ENCODE data around the gene CELSR1. TPM values are rescaled to one million over a fixed set of nuclear protein-coding genes. Genes with fewer than 3 reads are reported as not detected.

The CELSR1 gene
- total RNA-seq, 2 donors from 2014 or later = 24.2 to 38.2 TPM

- H3K27me3 ChIP-seq (replicated peaks; ENCODE audit: insufficient read depth) = no peaks in the 10 kb centered on the region
- H3K4me3 ChIP-seq = no peak overlapping the region
- no peak for DNase-seq (ENCODE audit: low spot score)
- H3K36me3 ChIP-seq = no peaks in the 10 kb centered on the region
- H3K4me1 ChIP-seq (replicated peaks) = peaks cover 4% of the 10 kb centered on the region
- intact Hi-C loops (cut with DNase I) = no loop called here
- WGBS = 82% methylated on average over 21 of the region's 24 CpGs
- H3K27ac ChIP-seq = no peak overlapping the region
- TF ChIP-seq POLR2AphosphoS5 (IDR thresholded peaks at IDR 0.05) = no peak
- no peak for TF ChIP-seq CTCF (IDR thresholded peaks at IDR 0.05)
- no peak for TF ChIP-seq POLR2A (IDR thresholded peaks at IDR 0.05)
- H3K9me3 ChIP-seq = no peaks in the 10 kb centered on the region
These were observed 120.4 kb downstream of the CELSR1 start for GRCh38 chr22:46416891-46417580.

GRCh38 chr22:46416520-46416871, 120.9 kb downstream of the CELSR1 start:
- no peak for TF ChIP-seq POLR2AphosphoS5 (IDR thresholded peaks at IDR 0.05)
- no peak for TF ChIP-seq CTCF (IDR thresholded peaks at IDR 0.05)
- TF ChIP-seq POLR2A (IDR thresholded peaks at IDR 0.05) = no peak
- intact Hi-C loops (cut with DNase I) = no loop called here
- Histone ChIP-seq H3K27me3 (replicated peaks; ENCODE audit: insufficient read depth) (no peaks in the 10 kb centered on the region), H3K36me3 (no peaks in the 10 kb centered on the region), H3K4me3 (no peak overlapping the region), H3K9me3 (no peaks in the 10 kb centered on the region), H3K27ac (no peak overlapping the region), H3K4me1 (replicated peaks) (peaks cover 4% of the 10 kb centered on the region)
- 94% methylated on average over 12 of the region's 14 CpGs for WGBS
- no peak for DNase-seq (ENCODE audit: low spot score)

GRCh38 chr22:46415776-46416519, 121.5 kb downstream of the CELSR1 start:
- Histone ChIP-seq H3K27me3 (replicated peaks; ENCODE audit: insufficient read depth) (no peaks in the 10 kb centered on the region), H3K27ac (no peak overlapping the region), H3K4me1 (replicated peaks) (peaks cover 4% of the 10 kb centered on the region), H3K9me3 (no peaks in the 10 kb centered on the region), H3K4me3 (no peak overlapping the region), H3K36me3 (no peaks in the 10 kb centered on the region)
- no peak for DNase-seq (ENCODE audit: low spot score)
- 82% methylated on average over 30 of the region's 30 CpGs for WGBS
- intact Hi-C loops (cut with DNase I) = no loop called here
- TF ChIP-seq POLR2AphosphoS5 (IDR thresholded peaks at IDR 0.05) (no peak), POLR2A (IDR thresholded peaks at IDR 0.05) (no peak), CTCF (IDR thresholded peaks at IDR 0.05) (no peak)

- Histone ChIP-seq H3K27me3 (replicated peaks; ENCODE audit: insufficient read depth) (no peaks in the 10 kb centered on the region), H3K4me1 (replicated peaks) (peaks cover 4% of the 10 kb centered on the region), H3K9me3 (no peaks in the 10 kb centered on the region), H3K27ac (no peak overlapping the region), H3K4me3 (no peak overlapping the region), H3K36me3 (no peaks in the 10 kb centered on the region)
- WGBS = 93% methylated on average over 19 of the region's 19 CpGs
- TF ChIP-seq POLR2A (IDR thresholded peaks at IDR 0.05) (no peak), POLR2AphosphoS5 (IDR thresholded peaks at IDR 0.05) (no peak), CTCF (IDR thresholded peaks at IDR 0.05) (no peak)
- intact Hi-C loops (cut with DNase I) = no loop called here
- no peak for DNase-seq (ENCODE audit: low spot score)
These were observed 122.7 kb downstream of the CELSR1 start for GRCh38 chr22:46414704-46415103.
